KOPT-K1 (cell line): ENCODE results near the gene RSPO3.
"Not testable (repeated sequence)": the region's sequence is repeated elsewhere in the genome, so short reads cannot be mapped to it uniquely, and the experiment has no call there.

ENCODE experiments used
- H3K27ac ChIP-seq: fragments of 200-600 bp; sonication (generic); 2 replicates; pipeline ENCODE4 v1.5.1; 2016; ENCODE audit warnings: antibody characterized with exemption, mild to moderate bottlenecking, low read depth, low read length; ENCODE audit not compliant: poor library complexity, severe bottlenecking
- H3K36me3 ChIP-seq: fragments of 200-600 bp; sonication (generic); 2 replicates; pipeline ENCODE4 v1.5.1; 2017; ENCODE audit warnings: antibody characterized with exemption, mild to moderate bottlenecking, low read length, moderate library complexity; ENCODE audit not compliant: insufficient read depth
- H3K9me3 ChIP-seq: fragments of 200-600 bp; sonication (generic); 2 replicates; pipeline ENCODE4 v1.5.1; 2017; ENCODE audit warnings: antibody characterized with exemption, low read length, mild to moderate bottlenecking; ENCODE audit not compliant: insufficient read depth, poor library complexity, severe bottlenecking

The RSPO3 gene

GRCh38 chr6:127216810-127217789, 98.6 kb downstream of the RSPO3 start:
- H3K27ac ChIP-seq, result no peak overlapping the region
- H3K9me3 ChIP-seq, result no peaks in the 10 kb centered on the region
- H3K36me3 ChIP-seq, result no peaks in the 10 kb centered on the region

GRCh38 chr6:127219869-127220268, 101.4 kb downstream of the RSPO3 start:
- Histone ChIP-seq H3K9me3 (no peaks in the 10 kb centered on the region), H3K36me3 (no peaks in the 10 kb centered on the region), H3K27ac (no peak overlapping the region)

DNA sequence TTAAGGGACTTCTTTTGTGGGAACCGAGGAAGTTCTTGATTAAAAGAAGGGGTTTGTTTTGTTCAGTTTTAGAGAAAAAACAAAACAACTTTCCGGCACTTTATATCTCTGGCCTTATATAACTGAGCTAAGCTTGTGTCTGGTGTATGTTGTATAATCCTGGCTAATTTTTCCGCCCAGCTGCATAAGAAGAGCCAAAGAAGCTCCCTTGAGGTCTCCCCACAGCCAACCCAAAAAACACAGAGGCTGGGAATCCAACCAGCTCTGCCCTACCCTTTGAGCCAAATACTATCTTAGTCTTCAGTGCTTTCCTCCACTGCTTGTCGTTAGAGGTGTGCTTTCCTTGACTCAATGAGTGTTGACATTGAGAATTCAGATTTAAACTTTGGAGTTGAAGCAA, 102.7 kb downstream of the RSPO3 start:
- no peaks in the 10 kb centered on the region for H3K36me3 ChIP-seq
- H3K9me3 ChIP-seq, result no peaks in the 10 kb centered on the region

DNA sequence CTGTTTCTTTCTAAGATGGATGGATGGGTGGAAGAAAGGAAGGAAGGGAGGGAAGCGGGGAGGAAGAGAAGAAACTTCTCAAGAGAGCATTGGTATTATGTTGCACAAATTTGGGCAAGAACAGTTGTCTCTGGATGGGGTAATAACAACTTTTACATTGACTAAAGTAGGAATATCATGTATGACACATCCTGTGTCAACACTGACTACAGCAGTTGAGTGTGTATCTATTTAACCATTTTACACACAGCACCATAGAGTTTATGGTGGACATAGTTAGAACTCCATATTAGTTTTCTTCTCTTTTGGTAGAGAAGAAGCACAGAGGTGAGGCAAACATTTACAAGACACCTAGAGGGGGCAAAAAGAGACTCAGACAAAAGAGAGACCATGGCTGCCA, 103.9 kb downstream of the RSPO3 start:
- H3K36me3 ChIP-seq, result no peaks in the 10 kb centered on the region
- no peak overlapping the region for H3K27ac ChIP-seq
- no peaks in the 10 kb centered on the region for H3K9me3 ChIP-seq

More for the DNA sequence above, 102.7 kb downstream of the RSPO3 start:
- no peak overlapping the region for H3K27ac ChIP-seq

DNA sequence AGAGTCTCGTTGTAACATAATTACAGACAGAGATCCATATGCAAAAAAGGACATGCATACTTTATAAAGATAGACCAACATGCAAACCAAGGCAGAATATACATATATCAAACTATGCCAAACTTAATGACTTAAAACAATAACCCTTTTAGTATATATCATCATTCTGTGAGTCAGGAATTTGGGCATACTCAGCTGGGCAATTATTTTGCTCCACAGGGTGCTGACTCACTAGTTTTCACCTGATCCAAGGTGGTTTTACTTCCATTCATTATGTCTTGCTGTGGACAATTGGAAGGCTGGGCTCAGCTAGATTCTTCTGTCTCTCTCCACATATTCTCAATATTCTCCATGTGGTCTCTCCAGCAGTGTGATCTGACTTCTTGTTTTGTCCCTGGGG, 107.0 kb downstream of the RSPO3 start:
- no peak overlapping the region for H3K27ac ChIP-seq
- H3K36me3 ChIP-seq, result no peaks in the 10 kb centered on the region
- no peaks in the 10 kb centered on the region for H3K9me3 ChIP-seq

GRCh38 chr6:127233819-127234218, 115.3 kb downstream of the RSPO3 start:
- H3K27ac ChIP-seq, H3K36me3 ChIP-seq, H3K9me3 ChIP-seq: not testable (repeated sequence)

GRCh38 chr6:127243501-127243900, 125.0 kb downstream of the RSPO3 start:
- Histone ChIP-seq H3K36me3 (no peaks in the 10 kb centered on the region), H3K9me3 (no peaks in the 10 kb centered on the region), H3K27ac (no peak overlapping the region)
